HepG2 (cell line): Measurements from ENCODE around the gene DDX31. TPM values are rescaled to one million over a fixed set of nuclear protein-coding genes. Genes with fewer than 3 reads are reported as not detected.

Source experiments
- EP300 ChIP-seq, 3 experiments: sonication (generic) in 1 of 3; formaldehyde crosslinking in 1 of 3; IDR thresholded peaks; 2 replicates each; pipeline versions ENCODE4 v1.5.1 to v1.6.1; 2011 to 2020; ENCODE audit warnings: low read depth in 2 of 3, low read length in 2 of 3, borderline replicate concordance in 1 of 3, improper control_type of control experiment in 1 of 3, mild to moderate bottlenecking in 1 of 3, missing genetic modification reagents in 1 of 3, moderate library complexity in 1 of 3
- GRHL1 ChIP-seq: sonication (generic); formaldehyde crosslinking; conservative IDR thresholded peaks from 2 replicates; pipeline ENCODE4 v1.8.0; 2022; ENCODE audit warnings: missing genetic modification reagents
- KLF13 ChIP-seq: sonication (generic); formaldehyde crosslinking; IDR thresholded peaks from 2 replicates; pipeline ENCODE4 v1.4.0; 2020; ENCODE audit warnings: mild to moderate bottlenecking, missing genetic modification reagents
- PTBP1 ChIP-seq: fragments of 200-400 bp; formaldehyde crosslinking; IDR thresholded peaks from 2 replicates; pipeline ENCODE4 v1.6.1; 2018; ENCODE audit warnings: low read length, low read depth; ENCODE audit not compliant: poor library complexity, severe bottlenecking
- RELA ChIP-seq: sonication (generic); formaldehyde crosslinking; IDR thresholded peaks from 2 replicates; pipeline ENCODE4 v1.4.0; 2020; ENCODE audit warnings: missing genetic modification reagents
- SAP130 ChIP-seq: IDR thresholded peaks from 2 replicates; pipeline ENCODE4 v1.6.1; 2016; ENCODE audit warnings: low read depth
- ZMYM4 ChIP-seq: sonication (generic); formaldehyde crosslinking; IDR thresholded peaks from 2 replicates; pipeline ENCODE4 v1.8.1; 2023; ENCODE audit warnings: mild to moderate bottlenecking, missing genetic modification reagents
- ZNF281 ChIP-seq: sonication (generic); formaldehyde crosslinking; IDR thresholded peaks from 2 replicates; pipeline ENCODE4 v1.4.0; 2020; ENCODE audit warnings: missing genetic modification reagents, borderline replicate concordance
- ZNF292 ChIP-seq: sonication (generic); formaldehyde crosslinking; IDR thresholded peaks from 2 replicates; pipeline ENCODE4 v1.8.1; 2022; ENCODE audit warnings: mild to moderate bottlenecking, low read depth, missing genetic modification reagents, borderline replicate concordance
- ZNF33B ChIP-seq: sonication (generic); formaldehyde crosslinking; IDR thresholded peaks from 2 replicates; pipeline ENCODE4 v1.5.1; 2020; ENCODE audit warnings: mild to moderate bottlenecking, missing genetic modification reagents
- ZNF441 ChIP-seq: sonication (generic); formaldehyde crosslinking; IDR thresholded peaks from 2 replicates; pipeline ENCODE4 v1.7.0; 2021; ENCODE audit warnings: missing genetic modification reagents, borderline replicate concordance
- ZNF549 ChIP-seq: sonication (generic); formaldehyde crosslinking; IDR thresholded peaks from 2 replicates; pipeline ENCODE4 v1.5.0; 2020; ENCODE audit warnings: missing genetic modification reagents
- ZNF670 ChIP-seq: sonication (generic); formaldehyde crosslinking; IDR thresholded peaks from 2 replicates; pipeline ENCODE4 v1.8.0; 2022; ENCODE audit warnings: mild to moderate bottlenecking, missing genetic modification reagents, borderline replicate concordance
- ZSCAN30 ChIP-seq: sonication (generic); formaldehyde crosslinking; IDR thresholded peaks from 2 replicates; pipeline ENCODE4 v1.5.0; 2020; ENCODE audit warnings: mild to moderate bottlenecking, missing genetic modification reagents
- polyA plus RNA-seq, 8 experiments: library from polyadenylated mRNA; depleted of rRNA in 3 of 8; stranded (reverse) in 7 of 8; unstranded in 1 of 8; fragments of >200 nt; fragmentation: Illumina TruSeq in 4 of 8; extraction: Trizol in 4 of 8; gene quantifications; 2 replicates each; pipeline versions ENCODE4 v1.2.1 to v1.2.3, GENCODE V29; 2011 to 2016; ENCODE audit warnings: low read depth in 4 of 8, missing spikeins in 1 of 8, mixed read lengths in 1 of 8; ENCODE audit not compliant: insufficient read depth in 1 of 8
- total RNA-seq, 5 experiments: library from RNA; depleted of rRNA; stranded (reverse); fragments of >200 nt; fragmentation: Illumina TruSeq; extraction: Trizol; gene quantifications; 2 replicates each; pipeline ENCODE4 v1.2.3, GENCODE V29; 2016; ENCODE audit warnings: low read depth in 1 of 5

Gene DDX31
- total and polyA plus RNA-seq, 2 of the 13 experiments (the other 11 are each of a cell fraction or from before 2014, with no cell fraction given), result 11.4 to 16.3 TPM

- TF ChIP-seq ZSCAN30 (CRISPR knock-in tag) (peak; percentile 88; the same call in 1 of the 2 replicates), KLF13 (CRISPR knock-in tag) (peak; percentile 99), ZNF549 (CRISPR knock-in tag) (no peak), EP300 (IDR thresholded peaks at IDR 0.05; ENCODE audit: low read depth in 2 of 2, low read length in 2 of 2) (no peak), EP300 (CRISPR knock-in tag; IDR thresholded peaks at IDR 0.05; ENCODE audit: borderline replicate concordance) (0 out of 2 replicates have a peak, but pooled peaks have one; percentile 39), ZNF281 (no peak), GRHL1 (CRISPR knock-in tag) (no peak), RELA (CRISPR knock-in tag) (0 out of 2 replicates have a peak, but pooled peaks have one; percentile 46), SAP130 (CRISPR knock-in tag) (peak; percentile 94), ZNF670 (peak; percentile 92), ZMYM4 (peak; percentile 71), ZNF292 (CRISPR knock-in tag) (no peak), ZNF441 (no peak), PTBP1 (no peak), ZNF33B (CRISPR knock-in tag) (peak; percentile 97)
Observed at GRCh38 chr9:132669698-132670456, at the start of gene DDX31 (continued).
